ENCODE data around the gene ZNF576. TPM values are rescaled to one million over a fixed set of nuclear protein-coding genes. Genes with fewer than 3 reads are reported as not detected.

The ZNF576 gene
- total and polyA plus RNA-seq, 9 of the 15 experiments (the other 6 are each of a cell fraction or from before 2014, with no cell fraction given), result 6.8 to 18.2 (median 12.2) TPM

GRCh38 chr19:43582495-43582894, 13.9 kb upstream of the ZNF576 start (continued):
- peak; percentile 26; the same call in 1 of the 2 replicates for TF ChIP-seq HDAC2 (IDR thresholded peaks at IDR 0.05)

DNA sequence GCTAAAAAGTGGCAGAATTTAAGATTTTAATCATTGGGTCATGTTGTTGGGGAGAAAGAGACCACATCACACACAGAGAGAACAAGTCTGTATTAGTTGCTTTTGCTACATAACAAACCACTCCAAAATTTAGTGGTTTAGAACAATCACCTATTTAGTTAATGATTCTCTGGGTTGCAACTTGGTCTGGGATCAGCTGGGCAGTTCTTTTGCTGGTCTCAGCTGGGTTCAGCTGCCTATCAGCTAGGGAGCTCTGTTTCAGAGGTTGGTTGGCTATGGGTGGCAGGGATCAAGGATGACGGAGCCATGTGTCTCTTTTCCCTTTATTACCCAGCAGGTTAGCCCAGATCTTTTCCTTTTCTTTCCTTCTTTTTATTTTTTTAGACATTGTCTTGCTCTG, 11.9 kb upstream of the ZNF576 start:
- in situ Hi-C loops (cut with MboI) (no loop called here), intact Hi-C loops (cut with micrococcal nuclease) (no loop called here)
- ATAC-seq (no peak), FAIRE-seq (peak; percentile 42), DNase-seq (ENCODE audit: extremely low read depth in 1 of 4, low spot score in 3 of 4) (no peak)
- no TSS peak for BruUV-seq (replicated peaks)
- ChIA-PET POLR2A (interaction anchor here (0.7 to 1.2 kb wide), 2 partner anchors 10 to 11 kb away, joined by 3 read pairs; partner anchors contain the start of gene XRCC1), CTCF (ENCODE audit: low intra/inter-chr PET ratio) (no interaction called here)
- H3K79me2 ChIP-seq (ENCODE audit: control insufficient read depth, insufficient read depth, low read length), result no peaks in the 10 kb centered on the region
- H4K20me1 ChIP-seq (replicated peaks; ENCODE audit: control insufficient read depth, insufficient read depth, low read length), result no peaks in the 10 kb centered on the region
- H3K9me1 ChIP-seq (ENCODE audit: control insufficient read depth, insufficient read depth, low read length), result no peaks in the 10 kb centered on the region
- 0 out of 2 replicates have a peak overlapping the region, but pooled peaks have one; percentile 26 for H2AFZ ChIP-seq (ENCODE audit: low read depth, low read length)
- H3K4me1 ChIP-seq (replicated peaks in 1 of 2; ENCODE audit: control insufficient read depth in 2 of 2, insufficient read depth in 2 of 2, low read length in 2 of 2), result peaks cover 10 to 13% of the 10 kb centered on the region in 2 experiments; a peak in 4 of 5 replicates
- 100% methylated on average over 1 of the region's 1 CpG for WGBS (ENCODE audit: insufficient coverage, low coverage, missing lambda C conversion rate)
- no peaks in the 10 kb centered on the region for H3K36me3 ChIP-seq (ENCODE audit: control insufficient read depth, insufficient read depth, low read length)
- H3K4me2 ChIP-seq (ENCODE audit: insufficient read depth, low read length), result no peak overlapping the region
- H3K27me3 ChIP-seq (ENCODE audit: control insufficient read depth in 2 of 2, insufficient read depth in 2 of 2, low read length in 2 of 2), result no peaks in the 10 kb centered on the region
- H3K9me3 ChIP-seq (replicated peaks; ENCODE audit: control insufficient read depth, insufficient read depth, low read depth, low read length), result no peaks in the 10 kb centered on the region
- H3K9ac ChIP-seq (ENCODE audit: insufficient read depth in 1 of 2, low read depth in 2 of 2, low read length in 2 of 2), result 0 out of 4 replicates have a peak overlapping the region, but pooled peaks of 1 of the 2 experiments have one; percentile 10
- peak overlapping the region; percentile 45; the same call in 1 of the 3 replicates for H3K27ac ChIP-seq (ENCODE audit: extremely low read depth, low read depth, low read length)
- no peak overlapping the region for H3K4me3 ChIP-seq
- no peak for TF ChIP-seq NBN (IDR thresholded peaks at IDR 0.05; ENCODE audit: low read depth)
- TF ChIP-seq, protein P1, sequence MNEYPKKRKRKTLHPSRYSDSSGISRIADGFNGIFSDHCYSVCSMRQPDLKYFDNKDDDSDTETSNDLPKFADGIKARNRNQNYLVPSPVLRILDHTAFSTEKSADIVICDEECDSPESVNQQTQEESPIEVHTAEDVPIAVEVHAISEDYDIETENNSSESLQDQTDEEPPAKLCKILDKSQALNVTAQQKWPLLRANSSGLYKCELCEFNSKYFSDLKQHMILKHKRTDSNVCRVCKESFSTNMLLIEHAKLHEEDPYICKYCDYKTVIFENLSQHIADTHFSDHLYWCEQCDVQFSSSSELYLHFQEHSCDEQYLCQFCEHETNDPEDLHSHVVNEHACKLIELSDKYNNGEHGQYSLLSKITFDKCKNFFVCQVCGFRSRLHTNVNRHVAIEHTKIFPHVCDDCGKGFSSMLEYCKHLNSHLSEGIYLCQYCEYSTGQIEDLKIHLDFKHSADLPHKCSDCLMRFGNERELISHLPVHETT (CRISPR knock-in tag; conservative IDR thresholded peaks at IDR 0.05 in 1 of 2, IDR thresholded peaks at IDR 0.05 in 1 of 2), result no peak
- no peak for TF ChIP-seq STAT5B (CRISPR knock-in tag; IDR thresholded peaks at IDR 0.05)
- TF ChIP-seq UBTF (IDR thresholded peaks at IDR 0.05; ENCODE audit: borderline replicate concordance in 1 of 2, low read depth in 2 of 2, low read length in 2 of 2), result no peak
- TF ChIP-seq OTX1 (CRISPR knock-in tag; IDR thresholded peaks at IDR 0.05), result no peak
- TF ChIP-seq HIVEP1 (CRISPR knock-in tag; IDR thresholded peaks at IDR 0.05), result no peak
- TF ChIP-seq ZFP1 (CRISPR knock-in tag; IDR thresholded peaks at IDR 0.05), result no peak
- TF ChIP-seq KLF1 (tag; IDR thresholded peaks at IDR 0.05), result no peak
- no peak for TF ChIP-seq ZBTB1 (CRISPR knock-in tag; IDR thresholded peaks at IDR 0.05; ENCODE audit: borderline replicate concordance, low read depth)
- TF ChIP-seq SNRNP70 (optimal IDR thresholded peaks at IDR 0.05; ENCODE audit: low read depth, low read length), result no peak
- TF ChIP-seq ZNF707 (CRISPR knock-in tag; conservative IDR thresholded peaks at IDR 0.05), result no peak
- TF ChIP-seq, protein P2, sequence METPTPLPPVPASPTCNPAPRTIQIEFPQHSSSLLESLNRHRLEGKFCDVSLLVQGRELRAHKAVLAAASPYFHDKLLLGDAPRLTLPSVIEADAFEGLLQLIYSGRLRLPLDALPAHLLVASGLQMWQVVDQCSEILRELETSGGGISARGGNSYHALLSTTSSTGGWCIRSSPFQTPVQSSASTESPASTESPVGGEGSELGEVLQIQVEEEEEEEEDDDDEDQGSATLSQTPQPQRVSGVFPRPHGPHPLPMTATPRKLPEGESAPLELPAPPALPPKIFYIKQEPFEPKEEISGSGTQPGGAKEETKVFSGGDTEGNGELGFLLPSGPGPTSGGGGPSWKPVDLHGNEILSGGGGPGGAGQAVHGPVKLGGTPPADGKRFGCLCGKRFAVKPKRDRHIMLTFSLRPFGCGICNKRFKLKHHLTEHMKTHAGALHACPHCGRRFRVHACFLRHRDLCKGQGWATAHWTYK (CRISPR knock-in tag; IDR thresholded peaks at IDR 0.05), result no peak
- TF ChIP-seq ZNF232 (CRISPR knock-in tag; IDR thresholded peaks at IDR 0.05), result no peak
- no peak for TF ChIP-seq GTF2A2 (tag; IDR thresholded peaks at IDR 0.05)
- TF ChIP-seq KAT8 (IDR thresholded peaks at IDR 0.05; ENCODE audit: low read depth), result no peak
- no peak for TF ChIP-seq MTA3 (IDR thresholded peaks at IDR 0.05; ENCODE audit: borderline replicate concordance)
- no peak for TF ChIP-seq CBX3 (IDR thresholded peaks at IDR 0.05; ENCODE audit: borderline replicate concordance in 1 of 2, low read length in 2 of 2)
